ENCODE results near the gene ACP6. TPM values are rescaled to one million over a fixed set of nuclear protein-coding genes. Genes with fewer than 3 reads are reported as not detected.

Gene ACP6
- total RNA-seq, 3 donors from 2014 or later (not counting 1 experiment from before 2014, with no cell fraction given): 7.7 to 9.4 (median 7.8) TPM

GRCh38 chr1:147624011-147624410, 46.3 kb downstream of the ACP6 start:
- Histone ChIP-seq H3K27ac (ENCODE audit: low read length) (no peak overlapping the region), H3K4me3 (ENCODE audit: low read length) (no peak overlapping the region), H3K27me3 (ENCODE audit: control insufficient read depth, insufficient read depth, low read length) (no peaks in the 10 kb centered on the region), H3K9me3 (ENCODE audit: control insufficient read depth, insufficient read depth, low read length) (no peaks in the 10 kb centered on the region), H3K4me1 (ENCODE audit: control insufficient read depth, insufficient read depth, low read length) (peaks cover 11% of the 10 kb centered on the region), H3K36me3 (ENCODE audit: control insufficient read depth, insufficient read depth, low read length) (peaks cover 9% of the 10 kb centered on the region)
- no peaks in the 10 kb centered on the region for H3K9me3 Mint-ChIP-seq
- ATAC-seq: no peak
- peaks cover 14 to 22% of the 10 kb centered on the region in 2 donors for H3K4me1 Mint-ChIP-seq
- no peak for DNase-seq
- intact Hi-C loops (cut with micrococcal nuclease): no loop called here
- H3K4me3 Mint-ChIP-seq: no peak overlapping the region
- 96% methylated on average over 8 of the region's 8 CpGs for WGBS (ENCODE audit: insufficient coverage)
- no peaks in the 10 kb centered on the region for H3K36me3 Mint-ChIP-seq
- no peak for TF ChIP-seq CTCF (IDR thresholded peaks at IDR 0.05)
- no peaks in the 10 kb centered on the region for H3K27me3 Mint-ChIP-seq (ENCODE audit: low read depth in 2 of 2)
- no peak overlapping the region for H3K27ac Mint-ChIP-seq

GRCh38 chr1:147622731-147623130, 47.6 kb downstream of the ACP6 start:
- Histone ChIP-seq H3K4me1 (ENCODE audit: control insufficient read depth, insufficient read depth, low read length) (peaks cover 6% of the 10 kb centered on the region), H3K36me3 (ENCODE audit: control insufficient read depth, insufficient read depth, low read length) (peaks cover 16% of the 10 kb centered on the region), H3K27ac (ENCODE audit: low read length) (no peak overlapping the region), H3K9me3 (ENCODE audit: control insufficient read depth, insufficient read depth, low read length) (no peaks in the 10 kb centered on the region), H3K27me3 (ENCODE audit: control insufficient read depth, insufficient read depth, low read length) (no peaks in the 10 kb centered on the region), H3K4me3 (ENCODE audit: low read length) (no peak overlapping the region)
- intact Hi-C loops (cut with micrococcal nuclease): no loop called here
- no peaks in the 10 kb centered on the region for H3K36me3 Mint-ChIP-seq
- no peaks in the 10 kb centered on the region for H3K9me3 Mint-ChIP-seq
- 100% methylated on average over 2 of the region's 2 CpGs for WGBS (ENCODE audit: insufficient coverage)
- DNase-seq (no peak), ATAC-seq (no peak)
- H3K27me3 Mint-ChIP-seq (ENCODE audit: low read depth in 2 of 2): no peaks in the 10 kb centered on the region
- TF ChIP-seq CTCF (IDR thresholded peaks at IDR 0.05): no peak
- H3K4me3 Mint-ChIP-seq: no peak overlapping the region
- H3K27ac Mint-ChIP-seq: no peak overlapping the region
- peaks cover 14% of the 10 kb centered on the region in 2 donors for H3K4me1 Mint-ChIP-seq

- intact Hi-C loops (cut with micrococcal nuclease): no loop called here
- WGBS (ENCODE audit: insufficient coverage): 96% methylated on average over 12 of the region's 12 CpGs
- H3K36me3 ChIP-seq (ENCODE audit: control insufficient read depth, insufficient read depth, low read length): peaks cover 28% of the 10 kb centered on the region
- peaks cover 6% of the 10 kb centered on the region for H3K4me1 ChIP-seq (ENCODE audit: control insufficient read depth, insufficient read depth, low read length)
- TF ChIP-seq CTCF (IDR thresholded peaks at IDR 0.05): no peak
- peaks cover 6% of the 10 kb centered on the region for H3K36me3 Mint-ChIP-seq
- no peak for ATAC-seq
- H3K27ac Mint-ChIP-seq: no peak overlapping the region
- no peaks in the 10 kb centered on the region for H3K27me3 Mint-ChIP-seq (ENCODE audit: low read depth in 2 of 2)
- H3K27me3 ChIP-seq (ENCODE audit: control insufficient read depth, insufficient read depth, low read length): no peaks in the 10 kb centered on the region
- no peaks in the 10 kb centered on the region for H3K9me3 Mint-ChIP-seq
- no peak overlapping the region for H3K27ac ChIP-seq (ENCODE audit: low read length)
- no peaks in the 10 kb centered on the region for H3K9me3 ChIP-seq (ENCODE audit: control insufficient read depth, insufficient read depth, low read length)
- no peak overlapping the region for H3K4me3 ChIP-seq (ENCODE audit: low read length)
- H3K4me3 Mint-ChIP-seq: no peak overlapping the region
- H3K4me1 Mint-ChIP-seq: peaks cover 8 to 9% of the 10 kb centered on the region in 2 donors
- DNase-seq: no peak
Measured at GRCh38 chr1:147620543-147620942, 49.8 kb downstream of the ACP6 start.

GRCh38 chr1:147619741-147620140, 50.6 kb downstream of the ACP6 start:
- intact Hi-C loops (cut with micrococcal nuclease): no loop called here

More at GRCh38 chr1:147619741-147620140, 50.6 kb downstream of the ACP6 start:
- no peak overlapping the region for H3K4me3 Mint-ChIP-seq
- DNase-seq (no peak), ATAC-seq (no peak)
- peaks cover 6% of the 10 kb centered on the region for H3K4me1 ChIP-seq (ENCODE audit: control insufficient read depth, insufficient read depth, low read length)
- H3K27ac Mint-ChIP-seq: no peak overlapping the region
- H3K27me3 ChIP-seq (ENCODE audit: control insufficient read depth, insufficient read depth, low read length): no peaks in the 10 kb centered on the region
- TF ChIP-seq CTCF (IDR thresholded peaks at IDR 0.05): no peak
- H3K4me3 ChIP-seq (ENCODE audit: low read length): no peak overlapping the region
- H3K27ac ChIP-seq (ENCODE audit: low read length): no peak overlapping the region
- H3K9me3 ChIP-seq (ENCODE audit: control insufficient read depth, insufficient read depth, low read length): no peaks in the 10 kb centered on the region
- no peaks in the 10 kb centered on the region for H3K9me3 Mint-ChIP-seq
- 96% methylated on average over 7 of the region's 7 CpGs for WGBS (ENCODE audit: insufficient coverage)
- H3K27me3 Mint-ChIP-seq (ENCODE audit: low read depth in 2 of 2): no peaks in the 10 kb centered on the region
- H3K4me1 Mint-ChIP-seq: peaks cover 5 to 9% of the 10 kb centered on the region in 2 donors
- H3K36me3 Mint-ChIP-seq: peaks cover 8% of the 10 kb centered on the region
- peaks cover 32% of the 10 kb centered on the region for H3K36me3 ChIP-seq (ENCODE audit: control insufficient read depth, insufficient read depth, low read length)
